Breast epithelium (tissue), 3 donors: Measurements from ENCODE around the gene SNCA.

Source experiments
- CTCF ChIP-seq, 3 donors: fragments of 450-650 bp; IDR thresholded peaks; one replicate each; pipeline ENCODE4 v1.5.1; 2016 to 2017; ENCODE audit warnings: antibody characterized with exemption in 3 of 3, mild to moderate bottlenecking in 3 of 3, moderate library complexity in 3 of 3
- POLR2A ChIP-seq: fragments of 450-650 bp; IDR thresholded peaks from one replicate; pipeline ENCODE4 v1.6.1; 2016; ENCODE audit warnings: antibody characterized with exemption, mild to moderate bottlenecking, moderate library complexity

- TF ChIP-seq POLR2A (no peak), CTCF (IDR thresholded peaks at IDR 0.05) (no peak)
These were observed 132.1 kb downstream of the SNCA start for GRCh38 chr4:89704651-89705395.
